ENCODE data around the gene EFHC1.

EFHC1 gene

GRCh38 chr6:52531834-52532233, 111.7 kb downstream of the EFHC1 start:
- H3K4me3 ChIP-seq (ENCODE audit: low read length), result no peak overlapping the region
- no peak for TF ChIP-seq CTCF (conservative IDR thresholded peaks at IDR 0.05; ENCODE audit: low read depth, low read length)
- no peak for DNase-seq (ENCODE audit: low read depth)

GRCh38 chr6:52532457-52532856, 112.3 kb downstream of the EFHC1 start:
- TF ChIP-seq CTCF (conservative IDR thresholded peaks at IDR 0.05; ENCODE audit: low read depth, low read length), result no peak
- H3K4me3 ChIP-seq (ENCODE audit: low read length), result no peak overlapping the region
- no peak for DNase-seq (ENCODE audit: low read depth)

- DNase-seq (ENCODE audit: low read depth), result no peak
- H3K4me3 ChIP-seq (ENCODE audit: low read length), result no peak overlapping the region
These were observed 113.3 kb downstream of the EFHC1 start for GRCh38 chr6:52533491-52533890.

GRCh38 chr6:52534363-52534762, 114.2 kb downstream of the EFHC1 start:
- TF ChIP-seq CTCF (conservative IDR thresholded peaks at IDR 0.05; ENCODE audit: low read depth, low read length), result no peak
- H3K4me3 ChIP-seq (ENCODE audit: low read length), result no peak overlapping the region
- DNase-seq (ENCODE audit: low read depth), result no peak

More at GRCh38 chr6:52533491-52533890, 113.3 kb downstream of the EFHC1 start:
- no peak for TF ChIP-seq CTCF (conservative IDR thresholded peaks at IDR 0.05; ENCODE audit: low read depth, low read length)

- no peak overlapping the region for H3K4me3 ChIP-seq (ENCODE audit: low read length)
- TF ChIP-seq CTCF (conservative IDR thresholded peaks at IDR 0.05; ENCODE audit: low read depth, low read length), result no peak
- no peak for DNase-seq (ENCODE audit: low read depth)
These were observed 114.8 kb downstream of the EFHC1 start for GRCh38 chr6:52534966-52535390.

- no peak overlapping the region for H3K4me3 ChIP-seq (ENCODE audit: low read length)
- no peak for TF ChIP-seq CTCF (conservative IDR thresholded peaks at IDR 0.05; ENCODE audit: low read depth, low read length)
- no peak for DNase-seq (ENCODE audit: low read depth)
These were observed 115.7 kb downstream of the EFHC1 start for GRCh38 chr6:52535711-52536423.

GRCh38 chr6:52536424-52536916, 116.3 kb downstream of the EFHC1 start:
- TF ChIP-seq CTCF (conservative IDR thresholded peaks at IDR 0.05; ENCODE audit: low read depth, low read length), result no peak
- no peak for DNase-seq (ENCODE audit: low read depth)
- no peak overlapping the region for H3K4me3 ChIP-seq (ENCODE audit: low read length)

Measured in retinal pigment epithelial cell (primary cell).